ENCODE results near the gene SLC25A14.
A peak's percentile ranks its signal among the peaks of the same experiment; 100 is the strongest.

Gene SLC25A14

GRCh38 chrX:130385520-130385919 is 45.8 kb downstream of the SLC25A14 start, which contains the start of gene GPR119:
Gene GPR119 (minus strand): TSS chrX:130385674. CDS start chrX:130385447, 227 bp downstream.
- Histone ChIP-seq H3K9me3 (replicated peaks; ENCODE audit: low read length) (no peaks in the 10 kb centered on the region), H3K4me1 (ENCODE audit: control insufficient read depth, insufficient read depth, low read length) (no peaks in the 10 kb centered on the region), H3K27me3 (ENCODE audit: control insufficient read depth, insufficient read depth, low read length) (peaks cover 2% of the 10 kb centered on the region), H3K4me3 (ENCODE audit: low read length) (no peak within 1 kb of the TSS), H3K4me2 (ENCODE audit: low read length) (no peak within 1 kb of the TSS), H3K36me3 (ENCODE audit: insufficient read depth, low read length) (no peaks in the 10 kb centered on the region), H3K9ac (ENCODE audit: low read depth, low read length) (no peak within 1 kb of the TSS)

- Histone ChIP-seq H3K4me3 (ENCODE audit: low read length) (no peak overlapping the region), H3K4me2 (ENCODE audit: low read length) (no peak overlapping the region), H3K27me3 (ENCODE audit: control insufficient read depth, insufficient read depth, low read length) (peaks cover 2% of the 10 kb centered on the region), H3K9ac (ENCODE audit: low read depth, low read length) (no peak overlapping the region), H3K4me1 (ENCODE audit: control insufficient read depth, insufficient read depth, low read length) (no peaks in the 10 kb centered on the region), H3K36me3 (ENCODE audit: insufficient read depth, low read length) (no peaks in the 10 kb centered on the region), H3K9me3 (replicated peaks; ENCODE audit: low read length) (no peaks in the 10 kb centered on the region)
These were observed 46.7 kb downstream of the SLC25A14 start for GRCh38 chrX:130386408-130386808.

GRCh38 chrX:130393451-130394074 is 53.8 kb downstream of the SLC25A14 start:
- Histone ChIP-seq H3K4me1 (ENCODE audit: control insufficient read depth, insufficient read depth, low read length) (no peaks in the 10 kb centered on the region), H3K4me2 (ENCODE audit: low read length) (no peak overlapping the region), H3K27me3 (ENCODE audit: control insufficient read depth, insufficient read depth, low read length) (peaks cover 25% of the 10 kb centered on the region), H3K9ac (ENCODE audit: low read depth, low read length) (no peak overlapping the region), H3K9me3 (replicated peaks; ENCODE audit: low read length) (no peaks in the 10 kb centered on the region), H3K36me3 (ENCODE audit: insufficient read depth, low read length) (no peaks in the 10 kb centered on the region), H3K4me3 (ENCODE audit: low read length) (no peak overlapping the region)

GRCh38 chrX:130395341-130395740 is 55.6 kb downstream of the SLC25A14 start:
- H3K4me3 ChIP-seq (ENCODE audit: low read length) = no peak overlapping the region
- H3K4me1 ChIP-seq (ENCODE audit: control insufficient read depth, insufficient read depth, low read length) = no peaks in the 10 kb centered on the region
- peaks cover 25% of the 10 kb centered on the region for H3K27me3 ChIP-seq (ENCODE audit: control insufficient read depth, insufficient read depth, low read length)
- no peak overlapping the region for H3K9ac ChIP-seq (ENCODE audit: low read depth, low read length)
- H3K36me3 ChIP-seq (ENCODE audit: insufficient read depth, low read length) = no peaks in the 10 kb centered on the region
- H3K9me3 ChIP-seq (replicated peaks; ENCODE audit: low read length) = no peaks in the 10 kb centered on the region
- H3K4me2 ChIP-seq (ENCODE audit: low read length) = no peak overlapping the region

- no peaks in the 10 kb centered on the region for H3K36me3 ChIP-seq (ENCODE audit: insufficient read depth, low read length)
- peak within 1 kb of the TSS; percentile 68 for H3K4me3 ChIP-seq (ENCODE audit: low read length)
- H3K9ac ChIP-seq (ENCODE audit: low read depth, low read length) = peak within 1 kb of the TSS; percentile 87
- no peaks in the 10 kb centered on the region for H3K9me3 ChIP-seq (replicated peaks; ENCODE audit: low read length)
- H3K27me3 ChIP-seq (ENCODE audit: control insufficient read depth, insufficient read depth, low read length) = peaks cover 4% of the 10 kb centered on the region
- H3K4me2 ChIP-seq (ENCODE audit: low read length) = peak within 1 kb of the TSS; percentile 76
- peaks cover 3% of the 10 kb centered on the region for H3K4me1 ChIP-seq (ENCODE audit: control insufficient read depth, insufficient read depth, low read length)
These were observed 61.9 kb downstream of the SLC25A14 start, which contains the start of gene RBMX2 for GRCh38 chrX:130401415-130402207. Gene RBMX2 (plus strand): TSS chrX:130401987. CDS start chrX:130402033, 46 bp downstream.

- Histone ChIP-seq H3K4me2 (ENCODE audit: low read length) (peak overlapping the region; percentile 76), H3K27me3 (ENCODE audit: control insufficient read depth, insufficient read depth, low read length) (no peaks in the 10 kb centered on the region), H3K9ac (ENCODE audit: low read depth, low read length) (peak overlapping the region; percentile 87), H3K4me1 (ENCODE audit: control insufficient read depth, insufficient read depth, low read length) (peaks cover 3% of the 10 kb centered on the region), H3K36me3 (ENCODE audit: insufficient read depth, low read length) (no peaks in the 10 kb centered on the region), H3K9me3 (replicated peaks; ENCODE audit: low read length) (no peaks in the 10 kb centered on the region), H3K4me3 (ENCODE audit: low read length) (peak overlapping the region; percentile 68)
These were observed 62.5 kb downstream of the SLC25A14 start for GRCh38 chrX:130402208-130402684.

GRCh38 chrX:130413415-130413814 is 73.7 kb downstream of the SLC25A14 start:
- no peak overlapping the region for H3K4me2 ChIP-seq (ENCODE audit: low read length)
- H3K4me3 ChIP-seq (ENCODE audit: low read length) = no peak overlapping the region
- H3K36me3 ChIP-seq (ENCODE audit: insufficient read depth, low read length) = peaks cover 5% of the 10 kb centered on the region
- H3K9ac ChIP-seq (ENCODE audit: low read depth, low read length) = no peak overlapping the region
- no peaks in the 10 kb centered on the region for H3K4me1 ChIP-seq (ENCODE audit: control insufficient read depth, insufficient read depth, low read length)
- no peaks in the 10 kb centered on the region for H3K9me3 ChIP-seq (replicated peaks; ENCODE audit: low read length)
- H3K27me3 ChIP-seq (ENCODE audit: control insufficient read depth, insufficient read depth, low read length) = no peaks in the 10 kb centered on the region

- no peak overlapping the region for H3K4me2 ChIP-seq (ENCODE audit: low read length)
- peaks cover 3% of the 10 kb centered on the region for H3K36me3 ChIP-seq (ENCODE audit: insufficient read depth, low read length)
- no peaks in the 10 kb centered on the region for H3K27me3 ChIP-seq (ENCODE audit: control insufficient read depth, insufficient read depth, low read length)
- H3K9me3 ChIP-seq (replicated peaks; ENCODE audit: low read length) = no peaks in the 10 kb centered on the region
- no peak overlapping the region for H3K9ac ChIP-seq (ENCODE audit: low read depth, low read length)
- H3K4me1 ChIP-seq (ENCODE audit: control insufficient read depth, insufficient read depth, low read length) = no peaks in the 10 kb centered on the region
- no peak overlapping the region for H3K4me3 ChIP-seq (ENCODE audit: low read length)
These were observed 75.1 kb downstream of the SLC25A14 start for GRCh38 chrX:130414800-130415199.

- Histone ChIP-seq H3K9me3 (replicated peaks; ENCODE audit: low read length) (no peaks in the 10 kb centered on the region), H3K4me1 (ENCODE audit: control insufficient read depth, insufficient read depth, low read length) (no peaks in the 10 kb centered on the region), H3K36me3 (ENCODE audit: insufficient read depth, low read length) (no peaks in the 10 kb centered on the region), H3K27me3 (ENCODE audit: control insufficient read depth, insufficient read depth, low read length) (no peaks in the 10 kb centered on the region), H3K4me3 (ENCODE audit: low read length) (no peak overlapping the region), H3K9ac (ENCODE audit: low read depth, low read length) (no peak overlapping the region), H3K4me2 (ENCODE audit: low read length) (no peak overlapping the region)
These were observed 75.5 kb downstream of the SLC25A14 start for GRCh38 chrX:130415201-130415600.

- Histone ChIP-seq H3K9ac (ENCODE audit: low read depth, low read length) (no peak overlapping the region), H3K4me3 (ENCODE audit: low read length) (no peak overlapping the region), H3K9me3 (replicated peaks; ENCODE audit: low read length) (no peaks in the 10 kb centered on the region), H3K27me3 (ENCODE audit: control insufficient read depth, insufficient read depth, low read length) (no peaks in the 10 kb centered on the region), H3K36me3 (ENCODE audit: insufficient read depth, low read length) (no peaks in the 10 kb centered on the region), H3K4me2 (ENCODE audit: low read length) (no peak overlapping the region), H3K4me1 (ENCODE audit: control insufficient read depth, insufficient read depth, low read length) (no peaks in the 10 kb centered on the region)
These were observed 77.1 kb downstream of the SLC25A14 start for GRCh38 chrX:130416785-130417184.

- Histone ChIP-seq H3K9me3 (replicated peaks; ENCODE audit: low read length) (no peaks in the 10 kb centered on the region), H3K9ac (ENCODE audit: low read depth, low read length) (no peak overlapping the region), H3K27me3 (ENCODE audit: control insufficient read depth, insufficient read depth, low read length) (no peaks in the 10 kb centered on the region), H3K4me3 (ENCODE audit: low read length) (no peak overlapping the region), H3K36me3 (ENCODE audit: insufficient read depth, low read length) (no peaks in the 10 kb centered on the region), H3K4me1 (ENCODE audit: control insufficient read depth, insufficient read depth, low read length) (no peaks in the 10 kb centered on the region), H3K4me2 (ENCODE audit: low read length) (no peak overlapping the region)
These were observed 78.3 kb downstream of the SLC25A14 start for GRCh38 chrX:130418066-130418465.
